ENCODE results near the gene D2HGDH.

DNA sequence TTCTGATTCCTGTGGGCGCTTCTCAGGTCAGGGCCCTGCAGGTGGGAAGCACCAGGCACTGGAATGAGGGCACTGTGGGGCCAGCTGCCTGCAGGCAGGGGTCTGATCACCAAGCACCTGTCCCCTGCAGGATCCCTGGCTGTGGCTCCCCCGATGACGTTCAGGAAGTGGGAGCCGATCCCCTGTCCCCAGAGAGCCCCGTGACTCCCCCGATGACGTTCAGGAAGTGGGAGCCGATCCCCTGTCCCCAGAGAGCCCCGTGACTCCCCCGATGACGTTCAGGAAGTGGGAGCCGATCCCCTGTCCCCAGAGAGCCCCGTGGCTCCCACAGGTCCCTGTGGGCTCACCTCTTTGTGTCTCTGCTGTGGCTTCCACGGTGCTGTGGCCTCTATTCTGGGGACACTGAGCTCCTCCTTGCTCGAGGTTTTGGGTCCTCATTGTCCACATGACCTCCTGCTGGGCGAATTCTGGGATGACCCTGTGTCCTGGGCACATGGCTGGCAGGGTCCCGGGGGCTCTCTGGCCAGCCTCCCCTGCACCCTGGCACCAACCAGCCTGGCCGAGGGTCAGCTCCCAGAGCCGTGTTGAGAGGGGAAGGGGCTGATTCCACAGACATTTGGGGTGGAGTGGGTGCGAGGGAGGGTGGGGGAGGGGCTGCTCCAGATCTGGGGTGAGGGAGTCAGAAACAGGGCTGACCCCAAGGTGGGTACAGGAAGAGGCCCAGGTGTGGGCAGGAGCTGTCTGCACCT lies 79.4 kb downstream of the D2HGDH start:
- TF ChIP-seq EZH2 (IDR thresholded peaks at IDR 0.05) = no peak
- peak; percentile 30; the same call in 1 of the 2 replicates for TF ChIP-seq POLR2AphosphoS5 (IDR thresholded peaks at IDR 0.05; ENCODE audit: borderline replicate concordance, low read depth, low read length)
